GM19372 (cell line): ENCODE results near the gene AGFG2.
"Not testable (repeated sequence)": the region's sequence is repeated elsewhere in the genome, so short reads cannot be mapped to it uniquely, and the experiment has no call there.

Experiments
- ATAC-seq: cut with Tn5 transposase; IDR thresholded peaks from one replicate; pipeline ENCODE4 v1.9.1; 2021; ENCODE audit warnings: mild to moderate bottlenecking, low read depth, moderate library complexity; ENCODE audit not compliant: unreplicated experiment

The AGFG2 gene, protein sequence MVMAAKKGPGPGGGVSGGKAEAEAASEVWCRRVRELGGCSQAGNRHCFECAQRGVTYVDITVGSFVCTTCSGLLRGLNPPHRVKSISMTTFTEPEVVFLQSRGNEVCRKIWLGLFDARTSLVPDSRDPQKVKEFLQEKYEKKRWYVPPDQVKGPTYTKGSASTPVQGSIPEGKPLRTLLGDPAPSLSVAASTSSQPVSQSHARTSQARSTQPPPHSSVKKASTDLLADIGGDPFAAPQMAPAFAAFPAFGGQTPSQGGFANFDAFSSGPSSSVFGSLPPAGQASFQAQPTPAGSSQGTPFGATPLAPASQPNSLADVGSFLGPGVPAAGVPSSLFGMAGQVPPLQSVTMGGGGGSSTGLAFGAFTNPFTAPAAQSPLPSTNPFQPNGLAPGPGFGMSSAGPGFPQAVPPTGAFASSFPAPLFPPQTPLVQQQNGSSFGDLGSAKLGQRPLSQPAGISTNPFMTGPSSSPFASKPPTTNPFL

DNA sequence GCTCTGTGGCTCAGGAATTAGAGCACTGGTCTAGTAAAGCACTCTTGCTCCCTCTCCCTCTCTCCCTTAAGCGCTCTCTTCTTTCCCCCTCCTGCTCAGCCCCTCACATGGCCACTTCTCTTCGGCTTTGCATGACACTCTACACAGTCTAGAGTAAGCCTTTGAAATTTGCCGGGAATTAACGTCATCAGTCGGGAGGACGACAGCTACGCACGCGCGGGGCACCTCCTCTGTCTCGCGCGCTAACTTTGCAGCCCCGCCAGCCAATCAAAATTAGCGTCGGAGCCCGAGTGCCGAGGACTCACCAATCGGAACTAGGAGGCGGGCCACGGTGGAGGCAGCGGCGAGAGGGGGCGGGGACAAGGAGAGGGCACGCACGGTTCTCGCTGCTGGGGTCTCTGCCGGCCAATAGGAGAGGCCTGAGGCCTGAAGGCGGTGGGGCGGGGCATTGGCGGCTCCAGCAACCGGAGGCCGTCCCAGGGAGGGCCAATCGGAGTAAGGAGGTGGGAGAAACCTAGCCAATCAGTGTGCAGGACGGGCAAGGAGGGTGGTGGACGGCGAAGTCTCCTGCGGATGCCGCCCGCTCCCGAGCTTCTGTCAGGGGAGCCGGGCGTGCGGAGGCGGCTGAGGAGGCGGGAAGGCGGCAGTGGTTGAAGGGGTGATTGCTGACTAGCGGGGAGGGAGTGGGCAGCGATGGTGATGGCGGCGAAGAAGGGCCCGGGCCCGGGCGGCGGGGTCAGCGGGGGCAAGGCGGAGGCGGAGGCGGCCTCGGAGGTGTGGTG is at the start of gene AGFG2:
AGFG2 (plus strand) TSS at position 550 of the 782 bp plus-strand sequence; CDS start at position 694, 144 bp downstream.
- peak; percentile 89 for ATAC-seq

DNA sequence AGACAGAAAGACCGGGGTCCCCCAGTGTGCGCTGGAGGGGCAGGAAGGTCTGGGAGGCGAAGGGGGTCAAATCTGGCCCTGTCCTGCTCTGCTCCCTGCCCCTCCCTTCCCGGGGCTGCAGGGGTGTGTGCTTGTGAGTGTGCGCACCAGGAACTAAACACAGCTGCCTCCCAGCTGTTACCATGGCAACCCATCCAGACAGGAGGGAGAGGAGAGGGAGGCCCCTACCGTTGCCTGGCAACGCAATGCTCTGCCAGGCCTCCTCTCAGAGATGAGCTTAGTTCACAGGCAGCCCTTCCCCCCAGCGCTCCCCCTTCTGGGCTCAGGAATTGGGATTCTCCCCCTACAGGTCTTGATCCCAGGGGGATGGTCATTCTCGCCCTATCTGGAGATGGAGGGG is 49.2 kb upstream of the AGFG2 start:
- no peak for ATAC-seq

DNA sequence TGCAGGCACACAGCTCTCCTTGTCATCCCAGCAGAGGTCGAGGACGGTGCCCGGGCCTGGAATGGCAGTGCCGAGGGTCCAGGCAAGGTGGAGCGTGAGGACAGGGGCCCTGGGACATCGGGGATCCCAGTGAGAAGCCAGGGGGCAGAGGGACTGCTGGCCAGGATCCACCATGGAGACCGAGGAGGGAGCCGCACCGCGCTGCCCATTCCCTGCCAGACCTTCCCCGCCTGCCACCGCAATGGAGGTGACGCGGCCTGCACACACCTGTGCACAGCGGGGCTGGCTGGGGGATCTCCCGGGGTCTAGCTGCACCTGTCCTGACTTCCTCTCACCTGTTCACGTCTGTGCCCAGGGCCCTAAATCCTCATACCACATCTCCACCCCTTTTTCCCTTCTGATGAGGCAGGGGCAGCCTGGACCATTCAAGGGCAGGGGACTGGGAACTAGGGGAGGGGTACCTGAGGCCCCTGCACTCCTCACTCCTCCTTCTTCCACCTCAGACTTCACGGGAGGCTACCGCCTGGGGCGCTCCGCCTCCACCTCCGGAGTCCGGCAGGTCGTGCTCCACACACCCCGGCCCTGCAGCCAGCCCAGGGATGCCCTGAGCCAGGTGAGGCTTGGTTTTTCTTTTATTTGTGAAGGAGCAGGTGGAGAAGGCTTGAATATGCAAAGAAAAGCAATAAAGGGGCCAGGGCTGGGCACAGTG is 48.4 kb upstream of the AGFG2 start:
- ATAC-seq: no peak

DNA sequence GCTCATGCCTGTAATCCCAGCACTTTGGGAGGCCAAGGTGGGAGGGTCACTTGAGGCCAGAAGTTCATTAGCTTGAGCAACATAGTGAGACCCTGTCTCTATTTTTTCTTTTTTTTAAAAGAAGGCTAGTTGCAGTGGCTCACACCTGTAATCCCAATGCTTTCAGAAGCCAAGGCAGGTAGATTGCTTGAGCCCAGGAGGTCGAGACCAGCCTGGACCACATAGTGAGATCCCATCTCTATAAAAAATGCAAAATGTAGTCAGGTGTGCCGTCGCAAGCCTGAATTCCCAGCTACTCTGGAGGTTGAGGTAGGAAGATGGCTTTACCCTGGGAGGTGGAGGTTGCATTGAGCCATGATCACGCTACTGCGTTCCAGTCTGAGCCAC is 47.8 kb upstream of the AGFG2 start:
- ATAC-seq: no peak

DNA sequence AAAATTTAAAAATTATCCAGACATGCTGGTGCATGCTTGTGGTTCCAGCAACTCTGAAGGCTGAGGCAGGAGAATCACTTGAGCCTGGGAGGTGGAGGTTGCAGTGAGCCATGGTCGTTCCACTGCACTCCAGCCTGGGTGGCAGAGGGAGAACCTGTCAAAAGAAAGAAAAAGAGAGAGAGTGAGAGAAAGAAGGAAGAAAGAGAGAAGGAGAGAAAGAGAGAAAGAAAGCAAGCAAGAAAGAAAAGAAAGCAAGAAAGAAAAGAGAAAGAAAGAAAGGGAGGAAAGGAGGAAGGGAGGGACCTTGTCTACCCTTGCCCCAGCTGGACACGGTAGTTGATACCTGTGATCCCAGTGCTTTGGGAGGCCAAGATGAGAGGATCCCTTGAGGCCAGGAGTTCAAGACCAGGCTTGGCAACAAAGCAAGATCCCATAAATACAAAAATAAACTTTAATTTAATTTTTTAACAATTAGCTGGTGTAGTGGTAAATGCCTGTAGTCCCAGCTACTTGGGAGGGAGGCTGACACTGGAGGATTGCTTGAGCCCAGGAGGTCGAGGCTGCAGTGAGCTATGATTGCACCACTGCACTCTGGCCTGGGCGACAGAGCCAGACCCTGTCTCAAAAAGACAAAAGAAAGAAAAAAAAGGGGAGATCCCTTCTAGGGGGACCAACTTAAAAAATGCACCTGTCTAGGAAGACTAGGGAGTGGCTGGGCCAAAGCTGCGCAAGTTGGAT is 46.1 kb upstream of the AGFG2 start:
- no peak for ATAC-seq

DNA sequence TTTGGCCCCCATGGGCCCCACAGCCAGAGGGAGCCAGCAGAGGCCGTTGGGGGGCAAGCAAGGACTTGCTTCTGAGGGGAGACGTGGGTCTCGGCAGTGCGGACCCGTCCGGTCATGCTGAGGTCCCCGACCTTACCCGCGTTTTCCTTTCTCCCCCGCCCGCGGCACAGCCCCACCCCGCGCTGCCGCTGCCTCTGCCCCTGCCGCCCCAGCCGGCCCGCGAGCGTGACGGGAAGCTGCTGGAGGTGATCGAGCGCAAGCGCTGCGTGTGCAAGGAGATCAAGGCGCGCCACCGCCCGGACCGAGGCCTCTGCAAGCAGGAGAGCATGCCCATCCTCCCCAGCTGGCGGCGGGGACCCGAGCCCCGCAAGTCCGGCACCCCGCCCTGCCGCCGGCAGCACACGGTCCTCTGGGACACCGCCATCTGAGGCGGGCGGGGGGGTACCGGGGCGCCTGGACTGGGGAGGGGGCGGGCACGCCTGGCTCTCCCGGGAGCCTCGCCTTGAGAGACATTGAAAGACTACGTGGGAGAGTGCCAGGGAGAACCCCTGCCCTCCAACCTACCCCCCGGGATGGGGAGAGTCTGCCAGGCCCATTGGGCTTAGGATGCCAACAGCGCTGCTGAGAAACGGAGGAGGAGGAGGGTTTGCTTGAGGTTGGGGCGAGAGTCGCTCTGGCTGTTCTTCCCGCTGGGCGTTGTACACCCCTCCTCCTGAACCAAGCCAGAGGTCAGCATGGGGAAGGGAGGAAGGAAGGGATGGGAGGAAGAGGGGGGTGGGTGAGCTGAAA is 45.3 kb upstream of the AGFG2 start:
- no peak for ATAC-seq

DNA sequence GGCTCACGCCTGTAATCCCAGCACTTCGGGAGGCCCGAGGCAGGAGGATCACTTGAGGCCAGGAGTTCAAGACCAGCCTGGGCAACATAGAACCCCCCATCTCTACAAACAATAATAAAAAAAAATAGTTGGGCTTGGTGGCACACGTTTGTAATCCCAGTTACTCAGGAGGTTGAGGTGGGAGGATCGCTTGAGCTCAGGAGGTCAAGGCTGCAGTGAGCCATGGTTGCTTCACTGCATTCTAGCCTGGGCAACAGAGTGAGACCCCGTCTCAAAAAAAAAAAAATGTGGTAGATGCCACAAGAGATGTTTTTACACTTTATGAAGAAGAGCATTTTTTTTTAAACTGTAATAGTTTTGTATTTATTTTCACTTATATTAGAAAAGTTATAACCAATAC is 42.5 kb upstream of the AGFG2 start:
- ATAC-seq: no peak

DNA sequence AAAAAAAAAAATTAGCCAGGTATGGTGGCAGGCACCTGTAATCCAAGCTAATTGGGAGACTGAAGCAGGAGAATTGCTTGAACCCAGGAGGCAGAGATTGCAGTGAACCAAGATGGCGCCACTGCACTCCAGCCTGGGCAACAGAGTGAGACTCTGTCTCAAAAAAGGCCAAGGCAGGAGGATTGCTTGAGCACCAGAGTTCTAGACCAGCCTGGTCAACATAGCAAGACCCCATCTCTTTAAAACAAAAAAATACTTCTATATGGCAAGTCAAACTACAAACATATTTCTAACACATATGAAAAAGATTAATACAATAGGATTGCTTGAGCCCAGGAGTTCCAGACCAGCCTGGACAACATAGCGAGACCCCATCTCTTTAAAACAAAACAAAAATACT is 38.3 kb upstream of the AGFG2 start:
- not testable (repeated sequence) for ATAC-seq

DNA sequence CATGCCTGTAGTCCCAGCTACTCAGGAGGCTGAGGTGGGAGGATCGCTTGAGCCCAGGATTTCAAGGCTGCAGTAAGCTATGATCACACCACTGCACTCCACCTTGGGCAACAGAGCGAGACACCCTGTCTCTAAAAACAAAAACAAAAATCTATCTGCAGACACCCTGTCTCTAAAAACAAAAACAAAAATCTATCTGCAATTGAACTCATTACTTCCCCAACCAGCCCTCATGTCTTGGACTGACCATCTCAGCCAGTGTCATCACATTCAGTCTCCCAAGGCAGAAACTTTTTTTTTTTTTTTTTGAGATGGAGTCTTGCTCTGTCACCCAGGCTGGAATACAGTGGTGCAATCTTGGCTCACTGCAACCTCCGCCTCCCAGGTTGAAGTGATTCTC is 35.0 kb upstream of the AGFG2 start:
- not testable (repeated sequence) for ATAC-seq

DNA sequence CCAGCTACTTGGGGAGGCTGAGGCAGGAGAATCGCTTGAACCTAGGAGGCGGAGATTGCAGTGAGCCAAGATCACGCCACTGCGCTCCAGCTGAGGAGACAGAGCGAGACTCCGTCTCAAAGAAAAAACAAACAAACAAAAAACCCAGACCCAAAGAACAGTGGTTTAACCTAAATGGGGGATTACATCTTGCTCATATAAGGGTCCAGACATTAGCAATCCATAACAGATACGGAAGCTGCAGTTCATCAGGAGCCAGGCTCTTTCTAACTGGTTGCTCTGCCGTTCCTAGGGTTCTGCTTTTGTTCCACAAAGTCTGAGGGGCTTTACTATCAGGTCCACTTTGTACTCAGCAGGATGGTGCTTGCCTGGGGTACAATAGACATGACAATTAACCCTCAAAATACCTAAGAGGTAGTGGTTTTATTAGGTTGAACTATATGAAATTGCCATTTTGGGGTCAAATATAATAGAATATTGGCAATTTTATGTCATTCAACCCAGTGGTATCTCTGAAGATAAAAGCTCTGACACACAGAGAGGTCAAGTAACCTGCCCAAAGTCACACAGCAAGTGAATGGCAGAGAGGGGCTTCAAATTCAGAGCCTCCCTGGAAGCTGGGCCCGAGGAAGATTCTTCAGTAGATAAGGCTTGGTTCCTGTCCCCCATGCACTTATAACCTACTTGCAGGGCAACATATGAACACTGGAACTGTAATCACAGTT is 34.0 kb upstream of the AGFG2 start:
- ATAC-seq: no peak

DNA sequence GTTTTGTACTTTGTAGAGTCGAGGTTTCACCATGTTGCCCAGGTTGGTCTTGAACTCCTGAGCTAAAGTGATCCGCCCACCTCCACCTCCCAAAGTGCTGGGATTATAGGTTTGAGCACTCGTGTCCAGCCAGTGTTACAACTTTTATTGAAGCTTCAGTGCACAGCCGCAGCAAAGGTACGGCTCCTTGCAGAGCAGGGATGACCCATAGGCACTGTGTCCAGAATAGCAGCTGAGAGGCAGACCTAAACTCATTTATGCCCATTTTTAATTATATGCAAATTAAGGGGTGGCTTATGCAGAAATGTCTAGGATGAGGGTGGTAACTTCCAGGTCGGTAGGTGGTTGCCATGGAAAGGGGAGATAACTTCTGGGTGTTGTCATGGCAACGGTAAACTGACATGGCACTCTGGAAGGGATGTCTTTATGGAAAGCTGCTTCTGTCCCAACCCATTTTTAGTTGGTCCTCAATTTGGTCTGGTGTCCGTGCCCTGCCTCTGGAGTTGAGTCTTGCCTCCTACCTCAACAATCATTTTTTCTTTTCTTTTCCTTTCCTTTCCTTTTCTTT is 32.6 kb upstream of the AGFG2 start:
- no peak for ATAC-seq

DNA sequence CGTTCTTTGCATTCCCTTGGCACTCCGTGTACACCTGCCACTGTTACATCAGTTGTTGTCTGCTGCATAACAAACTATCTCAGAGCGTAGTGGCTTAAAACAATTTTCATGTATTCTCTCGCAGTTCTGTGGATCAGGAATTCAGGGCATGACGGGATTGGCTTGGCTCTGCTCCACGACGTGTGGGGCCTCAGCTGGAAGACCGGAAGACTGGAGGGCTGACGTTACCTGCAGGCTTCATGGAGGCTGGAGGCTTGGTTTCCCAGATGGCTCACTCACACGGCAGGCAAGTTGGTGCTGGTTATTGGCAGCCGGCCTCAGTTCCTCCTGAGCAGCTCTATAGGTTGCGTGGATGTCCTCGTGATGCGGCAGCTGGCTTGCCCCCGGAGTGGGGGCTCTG is 29.8 kb upstream of the AGFG2 start:
- no peak for ATAC-seq

DNA sequence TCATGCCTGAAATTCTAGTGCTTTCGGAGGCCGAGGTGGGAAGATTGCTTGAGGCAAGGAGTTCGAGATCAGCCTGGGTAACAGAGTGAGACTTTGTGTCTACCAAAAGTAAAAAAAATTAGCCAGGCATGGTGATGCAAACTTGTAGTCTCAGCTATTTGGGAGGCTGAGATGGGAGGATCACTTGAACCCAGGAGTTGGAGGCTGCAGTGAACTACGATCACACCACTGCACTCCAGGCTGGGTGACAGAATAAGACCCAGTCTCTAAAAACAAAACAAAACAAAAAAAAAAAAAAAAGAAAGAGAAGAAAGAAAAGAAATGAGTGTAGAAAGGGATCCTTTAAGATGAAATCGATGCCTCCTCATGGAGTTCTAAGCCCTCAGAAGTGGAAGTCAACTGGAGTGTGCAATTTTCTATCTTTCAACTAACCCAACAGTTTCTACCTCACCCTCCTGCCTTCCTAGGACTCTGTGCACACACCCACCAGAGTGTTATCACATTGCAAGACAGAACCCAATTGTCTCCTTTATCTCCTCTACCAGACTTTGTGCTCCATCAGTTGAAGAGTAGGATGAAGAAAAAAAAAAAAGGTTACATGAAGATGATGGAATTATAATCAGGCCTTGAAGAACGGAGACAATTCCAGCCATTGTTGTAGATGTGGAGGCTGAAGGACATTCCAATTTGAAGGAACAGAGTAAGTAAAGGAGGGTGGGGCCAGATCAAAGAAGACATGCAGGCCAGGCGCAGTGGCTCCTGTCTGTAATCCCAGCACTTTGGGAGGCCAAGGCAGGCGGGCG is 28.4 kb upstream of the AGFG2 start:
- ATAC-seq: no peak

DNA sequence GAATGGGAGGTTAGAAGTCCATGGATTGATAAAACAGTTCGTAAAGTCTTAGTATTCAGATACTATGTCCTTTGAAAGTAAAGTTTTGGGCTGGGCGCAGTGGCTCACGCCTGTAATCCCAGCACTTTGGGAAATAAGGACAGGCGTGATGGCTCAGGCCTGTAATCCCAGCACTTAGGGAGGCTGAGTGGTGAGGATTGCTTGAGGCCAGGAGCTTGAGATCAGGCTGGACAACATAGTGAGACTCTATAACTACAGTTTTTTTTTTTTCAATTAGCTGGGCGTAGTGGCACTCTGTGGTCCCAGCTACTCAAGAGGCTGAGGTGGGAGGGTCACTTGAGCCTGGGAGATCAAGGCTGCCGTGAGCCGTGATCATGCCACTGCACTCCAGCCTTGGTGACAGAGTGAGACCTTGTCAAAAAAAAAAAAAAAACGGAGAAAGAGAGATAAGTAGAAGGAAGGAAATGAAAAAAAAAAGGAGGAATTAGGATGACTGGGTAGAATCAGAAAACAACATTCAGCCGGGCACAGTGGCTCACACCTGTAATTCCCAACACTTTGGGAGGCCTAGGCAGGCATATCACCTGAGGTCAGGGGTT is 25.7 kb upstream of the AGFG2 start:
- no peak for ATAC-seq

DNA sequence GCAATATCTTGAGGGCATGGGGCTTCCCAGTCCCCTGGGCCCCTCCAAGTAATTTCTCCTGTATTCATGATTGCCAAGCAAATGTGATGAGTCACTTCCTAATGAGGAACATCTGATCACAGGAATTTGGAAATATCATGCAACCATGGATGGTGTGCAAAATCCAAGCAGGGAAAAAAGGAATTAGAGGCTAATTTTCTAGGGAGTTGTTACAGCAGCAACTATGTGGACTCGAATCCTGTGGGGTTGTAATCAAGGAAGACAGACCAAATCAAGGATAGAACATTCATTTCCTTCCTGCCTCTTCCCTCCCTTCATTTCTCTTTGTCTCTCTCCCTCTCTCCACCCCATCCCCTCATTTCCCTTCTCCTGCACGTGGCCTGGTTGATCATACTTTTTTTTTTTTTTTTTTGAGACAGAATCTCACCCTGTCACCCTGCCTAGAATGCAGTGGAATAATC is 23.9 kb upstream of the AGFG2 start:
- ATAC-seq: no peak

DNA sequence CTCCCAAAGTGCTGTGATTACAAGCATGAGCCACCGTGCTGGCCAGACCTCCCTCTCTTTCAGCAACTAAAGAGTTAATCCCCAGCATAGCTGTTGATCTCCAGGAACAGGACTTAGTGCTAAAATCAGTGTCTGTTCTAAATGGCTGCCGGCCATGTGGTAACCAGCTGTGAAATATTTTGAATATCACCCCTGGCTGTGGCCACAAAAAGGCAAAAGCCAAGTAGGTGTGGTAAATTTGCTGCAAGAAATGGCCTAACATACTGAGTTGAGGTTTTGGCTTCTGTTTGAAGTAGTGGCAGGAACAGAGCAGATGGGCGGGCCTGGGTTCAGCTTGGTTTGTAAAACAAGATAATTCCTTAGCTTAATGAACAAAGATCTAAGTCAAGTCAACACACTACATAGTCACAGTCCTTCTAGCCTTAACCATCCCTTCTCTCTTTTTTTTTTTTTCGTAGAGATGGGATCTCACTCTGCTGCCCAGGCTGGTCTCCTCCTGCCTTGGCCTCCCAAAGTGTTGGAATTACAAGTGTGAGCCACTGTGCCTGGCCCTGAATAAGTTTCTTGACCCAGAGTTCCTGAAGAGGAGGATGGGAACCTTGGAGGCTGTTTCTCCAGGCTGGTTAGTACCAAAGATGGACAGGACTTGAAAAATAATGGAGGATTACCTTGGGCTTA is 22.7 kb upstream of the AGFG2 start:
- ATAC-seq: no peak

DNA sequence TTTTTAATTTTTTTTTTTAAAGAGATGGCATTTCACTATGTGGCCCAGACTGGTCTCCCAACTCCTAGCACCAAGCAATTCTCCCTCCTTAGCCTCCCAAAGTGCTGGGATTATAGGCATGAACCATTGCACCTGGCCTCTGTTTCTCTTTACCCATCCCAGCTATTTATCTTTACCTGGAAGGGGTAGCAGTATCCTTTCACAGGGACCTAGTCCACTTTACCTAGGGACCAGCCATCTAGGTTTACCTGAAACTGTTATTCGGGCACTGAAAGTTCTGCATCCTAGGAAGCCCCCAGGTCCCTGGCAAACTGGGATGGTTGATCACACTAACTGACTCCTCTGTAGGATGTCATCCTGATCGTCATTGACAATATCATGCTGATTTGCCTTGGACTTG is 21.7 kb upstream of the AGFG2 start:
- no peak for ATAC-seq
